Measurements from ENCODE around the gene FA2H.
A peak's percentile ranks its signal among the peaks of the same experiment; 100 is the strongest.
"Not testable (repeated sequence)": the region's sequence is repeated elsewhere in the genome, so short reads cannot be mapped to it uniquely, and the experiment has no call there.

The FA2H gene

GRCh38 chr16:74766729-74767128 lies 7.9 kb downstream of the FA2H start:
- TF ChIP-seq ARNTL (CRISPR knock-in tag; IDR thresholded peaks at IDR 0.05; ENCODE audit: borderline replicate concordance, low read depth) (no peak), TSHZ2 (CRISPR knock-in tag; IDR thresholded peaks at IDR 0.05) (no peak), ZFP30 (CRISPR knock-in tag; IDR thresholded peaks at IDR 0.05) (no peak), OSR1 (CRISPR knock-in tag; IDR thresholded peaks at IDR 0.05) (no peak), RARB (CRISPR knock-in tag; IDR thresholded peaks at IDR 0.05) (no peak), CSDC2 (CRISPR knock-in tag; IDR thresholded peaks at IDR 0.05) (no peak), ESRRG (CRISPR knock-in tag; IDR thresholded peaks at IDR 0.05) (no peak), ZNF8 (CRISPR knock-in tag; IDR thresholded peaks at IDR 0.05) (no peak), TCF4 (CRISPR knock-in tag; IDR thresholded peaks at IDR 0.05; ENCODE audit: borderline replicate concordance) (no peak), ZNF565 (CRISPR knock-in tag; conservative IDR thresholded peaks at IDR 0.05; ENCODE audit: low read depth) (no peak), CREB5 (CRISPR knock-in tag; IDR thresholded peaks at IDR 0.05; ENCODE audit: low read depth) (no peak), SNAI2 (CRISPR knock-in tag; IDR thresholded peaks at IDR 0.05) (no peak)
- ATAC-seq, result no peak

- 0 out of 2 replicates have a peak, but pooled peaks have one; percentile 25 for TF ChIP-seq ZNF8 (CRISPR knock-in tag; IDR thresholded peaks at IDR 0.05)
- not testable (repeated sequence) for ATAC-seq
Measured at GRCh38 chr16:74764184-74764583, 10.4 kb downstream of the FA2H start.

GRCh38 chr16:74761665-74762064 lies 13.0 kb downstream of the FA2H start:
- ATAC-seq, result no peak
- no peak for TF ChIP-seq SNAI2 (CRISPR knock-in tag; IDR thresholded peaks at IDR 0.05)

- ATAC-seq, result no peak
- TF ChIP-seq OSR1 (CRISPR knock-in tag; IDR thresholded peaks at IDR 0.05) (no peak), PATZ1 (CRISPR knock-in tag; IDR thresholded peaks at IDR 0.05; ENCODE audit: borderline replicate concordance) (no peak), POU6F1 (CRISPR knock-in tag; IDR thresholded peaks at IDR 0.05; ENCODE audit: borderline replicate concordance, low read depth) (no peak), ARNTL (CRISPR knock-in tag; IDR thresholded peaks at IDR 0.05; ENCODE audit: borderline replicate concordance, low read depth) (no peak), ZFP3 (CRISPR knock-in tag; IDR thresholded peaks at IDR 0.05) (no peak), ESRRG (CRISPR knock-in tag; IDR thresholded peaks at IDR 0.05) (no peak), RARB (CRISPR knock-in tag; IDR thresholded peaks at IDR 0.05) (no peak), ZFP30 (CRISPR knock-in tag; IDR thresholded peaks at IDR 0.05) (no peak), CSRNP3 (CRISPR knock-in tag; IDR thresholded peaks at IDR 0.05) (no peak), CSDC2 (CRISPR knock-in tag; IDR thresholded peaks at IDR 0.05) (no peak), TSHZ2 (CRISPR knock-in tag; IDR thresholded peaks at IDR 0.05) (no peak), ZNF70 (CRISPR knock-in tag; IDR thresholded peaks at IDR 0.05) (no peak), BACH2 (CRISPR knock-in tag; IDR thresholded peaks at IDR 0.05; ENCODE audit: borderline replicate concordance) (no peak), ZC3H10 (CRISPR knock-in tag; IDR thresholded peaks at IDR 0.05) (no peak), ZNF565 (CRISPR knock-in tag; conservative IDR thresholded peaks at IDR 0.05; ENCODE audit: low read depth) (no peak), TCF4 (CRISPR knock-in tag; IDR thresholded peaks at IDR 0.05; ENCODE audit: borderline replicate concordance) (no peak), ZNF8 (CRISPR knock-in tag; IDR thresholded peaks at IDR 0.05) (no peak), SNAI2 (CRISPR knock-in tag; IDR thresholded peaks at IDR 0.05) (no peak), CREB5 (CRISPR knock-in tag; IDR thresholded peaks at IDR 0.05; ENCODE audit: low read depth) (no peak), PPARA (CRISPR knock-in tag; IDR thresholded peaks at IDR 0.05; ENCODE audit: borderline replicate concordance) (no peak)
Measured at GRCh38 chr16:74760007-74760767, 14.4 kb downstream of the FA2H start.

Measured in SK-N-SH treated with all-trans-retinoic acid at 6 μM for 48 hours (cell line).